Endothelial cell of umbilical vein (primary cell): ENCODE data around the gene AJUBA. TPM values are rescaled to one million over a fixed set of nuclear protein-coding genes. Genes with fewer than 3 reads are reported as not detected.
A peak's percentile ranks its signal among the peaks of the same experiment; 100 is the strongest.

ENCODE experiments used
- BruUV-seq: library from RNA; stranded (reverse); fragments of 400-500 nt; replicated peaks from 2 replicates; lab custom pipeline; 2021; lab: Mats Ljungman, UMichigan
- CTCF ChIA-PET: fragments of 300-600, 350-600 bp; sonication (Branson Sonifier 250); formaldehyde crosslinking; loops from one replicate; lab custom pipeline; 2021; ENCODE audit warnings: antibody characterized with exemption, inconsistent platforms; lab: Charles Lee
- POLR2A ChIA-PET: fragments of 300-600, 350-600 bp; sonication (Branson Sonifier 250); formaldehyde crosslinking; loops from one replicate; lab custom pipeline; 2021; ENCODE audit warnings: antibody characterized with exemption, inconsistent platforms; lab: Charles Lee
- DNase-seq: peaks from one replicate; pipeline ENCODE4 v3.0.0-alpha.2; 2011; ENCODE audit warnings: low read depth, low spot score
- FAIRE-seq: peaks from 2 replicates; lab custom pipeline; 2011; peaks lifted over from hg19 to GRCh38; lab: Jason Lieb, UNC
- H2AFZ ChIP-seq: 2 replicates; pipeline ENCODE4 v1.6.0; 2012; ENCODE audit warnings: low read depth, low read length, control low read depth, inconsistent platforms
- H3K27ac ChIP-seq: 2 replicates; pipeline ENCODE4 v1.5.1; 2011; ENCODE audit warnings: low read depth, mild to moderate bottlenecking, control low read depth, low read length, moderate library complexity; ENCODE audit not compliant: insufficient read depth
- H3K27me3 ChIP-seq, 2 experiments: 2 replicates each; pipeline versions ENCODE4 v1.6.0 to v1.6.1; 2011; ENCODE audit warnings: low read length in 2 of 2, mixed read lengths in 1 of 2; ENCODE audit not compliant: control insufficient read depth in 2 of 2, insufficient read depth in 2 of 2
- H3K36me3 ChIP-seq, 2 experiments: 2 replicates in 1 of 2; 3 replicates in 1 of 2; pipeline ENCODE4 v1.5.1; 2011; ENCODE audit warnings: low read length in 2 of 2, mild to moderate bottlenecking in 1 of 2, moderate library complexity in 1 of 2; ENCODE audit not compliant: control insufficient read depth in 2 of 2, insufficient read depth in 2 of 2; ENCODE audit errors: extremely low read depth in 1 of 2
- H3K4me1 ChIP-seq: 3 replicates; pipeline ENCODE4 v1.5.1; 2011; ENCODE audit warnings: mild to moderate bottlenecking, low read length; ENCODE audit not compliant: control insufficient read depth, insufficient read depth; ENCODE audit errors: extremely low read depth
- H3K4me2 ChIP-seq: 2 replicates; pipeline ENCODE4 v1.6.1; 2011; ENCODE audit warnings: low read length, control low read depth, mixed read lengths; ENCODE audit not compliant: insufficient read depth
- H3K4me3 ChIP-seq, 3 experiments: fragments of 200-600 bp in 1 of 3; sonication (generic), shearing (Covaris generic) in 1 of 3; replicated peaks in 1 of 3; 2 replicates each; pipeline ENCODE4 v1.5.1; 2011 to 2016; ENCODE audit warnings: control low read depth in 3 of 3, low read length in 3 of 3, mild to moderate bottlenecking in 2 of 3, inconsistent platforms in 1 of 3, low read depth in 1 of 3, moderate library complexity in 1 of 3; ENCODE audit not compliant: insufficient read depth in 1 of 3
- H3K79me2 ChIP-seq: 2 replicates; pipeline ENCODE4 v1.6.0; 2012; ENCODE audit warnings: low read length, inconsistent platforms; ENCODE audit not compliant: control insufficient read depth, insufficient read depth
- H3K9ac ChIP-seq: replicated peaks from 2 replicates; pipeline ENCODE3; 2011; ENCODE audit warnings: low read length, control low read depth; ENCODE audit not compliant: insufficient read depth; ENCODE audit errors: extremely low read depth
- H3K9me1 ChIP-seq: replicated peaks from 3 replicates; pipeline ENCODE4 v1.6.0; 2011; ENCODE audit warnings: mild to moderate bottlenecking, low read length; ENCODE audit not compliant: control insufficient read depth, insufficient read depth; ENCODE audit errors: extremely low read depth
- H3K9me3 ChIP-seq: replicated peaks from 2 replicates; pipeline ENCODE4 v1.5.1; 2012; ENCODE audit warnings: low read length, inconsistent platforms; ENCODE audit not compliant: control insufficient read depth, insufficient read depth
- H4K20me1 ChIP-seq: replicated peaks from 2 replicates; pipeline ENCODE3; 2011; ENCODE audit warnings: mild to moderate bottlenecking, low read length; ENCODE audit not compliant: control insufficient read depth, insufficient read depth; ENCODE audit errors: extremely low read depth
- EZH2 ChIP-seq: IDR thresholded peaks from 2 replicates; pipeline ENCODE4 v1.6.1; 2012; ENCODE audit warnings: borderline replicate concordance, low read depth, mild to moderate bottlenecking, moderate library complexity, low read length, inconsistent platforms; ENCODE audit not compliant: severe bottlenecking
- FOS ChIP-seq: IDR thresholded peaks from 2 replicates; pipeline ENCODE4 v1.6.1; 2011; ENCODE audit warnings: mild to moderate bottlenecking, low read length, moderate library complexity, borderline replicate concordance; ENCODE audit not compliant: insufficient read depth
- GATA2 ChIP-seq: IDR thresholded peaks from 2 replicates; pipeline ENCODE4 v1.7.0; 2011; ENCODE audit warnings: low read depth, mild to moderate bottlenecking, moderate library complexity, mixed read lengths, low read length; ENCODE audit not compliant: insufficient read length, insufficient read depth
- JUN ChIP-seq: IDR thresholded peaks from 2 replicates; pipeline ENCODE4 v1.6.1; 2011; ENCODE audit warnings: borderline replicate concordance, low read depth; ENCODE audit not compliant: insufficient read length, insufficient read depth
- MYC ChIP-seq: IDR thresholded peaks from one replicate; pipeline ENCODE4 v1.6.1; 2011; ENCODE audit warnings: mild to moderate bottlenecking, low read depth, low read length
- POLR2A ChIP-seq: IDR thresholded peaks from 2 replicates; pipeline ENCODE4 v1.6.1; 2012; ENCODE audit warnings: low read depth, mild to moderate bottlenecking, control low read depth, low read length
- POLR2AphosphoS5 ChIP-seq: IDR thresholded peaks from 2 replicates; pipeline ENCODE4 v1.6.1; 2012; ENCODE audit warnings: low read depth, mild to moderate bottlenecking, control low read depth, low read length, moderate library complexity; ENCODE audit not compliant: insufficient read depth
- dilution Hi-C: fragments of 300-500 bp; cut with MboI; formaldehyde crosslinking; loops from one replicate; pipeline ENCODE4 v1.15.0; 2019; ENCODE audit warnings: low sequenced_read_pairs; ENCODE audit not compliant: extremely low pct_ligation_motif_present
- intact Hi-C: fragments of 100-400 bp; cut with micrococcal nuclease; formaldehyde crosslinking; loops from one replicate; pipeline ENCODE4 v1.10.0; 2022
- polyA plus RNA-seq, 4 experiments: library from polyadenylated mRNA; depleted of rRNA in 3 of 4; stranded (reverse) in 3 of 4; unstranded in 1 of 4; fragments of >200 nt; gene quantifications; 2 replicates each; pipeline versions ENCODE4 v1.2.1 to v1.2.3, GENCODE V29; 2011 to 2012; ENCODE audit warnings: missing spikeins in 1 of 4
- total RNA-seq: library from RNA; stranded (reverse); gene quantifications from 2 replicates; pipeline ENCODE4 v1.2.3, GENCODE V29; 2021
- TF ChIP-seq, protein P1 (sequence below): IDR thresholded peaks from 2 replicates; pipeline ENCODE4 v1.6.1; 2011; ENCODE audit not compliant: insufficient read depth, insufficient read length
- TF ChIP-seq, protein P2 (sequence below), 2 donors: IDR thresholded peaks; 1 replicate in 1 of 2; 2 replicates in 1 of 2; pipeline ENCODE4 v1.5.1; 2011; ENCODE audit warnings: low read length in 2 of 2, mild to moderate bottlenecking in 2 of 2, moderate library complexity in 2 of 2, control low read depth in 1 of 2, inconsistent platforms in 1 of 2, low read depth in 1 of 2; ENCODE audit not compliant: insufficient read depth in 1 of 2; ENCODE audit errors: extremely low read depth in 1 of 2

The AJUBA gene
- total and polyA plus RNA-seq, 2 donors (not counting 3 experiments of a cell fraction or from before 2014, with no cell fraction given): 50.0 to 61.7 TPM

DNA sequence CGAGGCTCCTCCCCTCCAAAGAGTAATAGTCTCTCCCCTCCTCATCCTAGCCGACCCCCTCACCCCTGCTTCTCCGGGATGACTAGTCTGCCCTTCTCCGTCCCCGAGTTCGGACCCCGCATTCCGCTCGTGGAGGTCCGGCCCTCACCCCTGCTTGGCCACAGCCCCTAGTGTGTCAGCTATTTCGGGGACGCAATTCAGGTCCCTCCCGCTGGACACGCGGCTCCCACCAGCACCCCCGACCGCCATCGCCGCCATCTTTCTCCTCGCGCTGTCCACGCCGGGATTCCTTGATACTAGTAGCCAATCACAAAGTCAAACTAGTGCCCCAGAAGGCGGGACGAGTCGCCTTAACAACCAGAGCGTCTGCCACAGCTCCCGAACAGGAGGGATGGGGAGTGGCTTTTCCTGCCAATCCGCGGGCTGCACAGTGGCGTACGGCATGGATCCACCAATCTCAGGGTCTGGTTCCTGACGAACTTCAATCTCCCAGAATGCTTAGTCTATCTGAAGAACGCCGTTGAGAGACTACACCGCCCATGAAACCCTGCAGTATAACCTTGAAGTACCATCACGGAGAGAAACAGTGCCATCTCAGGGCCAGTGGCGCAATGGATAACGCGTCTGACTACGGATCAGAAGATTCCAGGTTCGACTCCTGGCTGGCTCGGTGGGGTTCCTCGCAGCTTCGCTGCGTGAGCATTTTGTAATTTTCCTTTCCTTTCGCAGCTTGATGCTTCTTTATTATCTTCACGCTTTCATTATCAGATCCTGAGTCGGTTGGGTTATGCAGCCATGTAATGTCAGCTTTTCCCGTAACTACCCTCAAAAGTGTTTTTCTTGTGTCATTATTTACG is 53.0 kb downstream of the AJUBA start, which contains the start of gene PRMT5:
Gene PRMT5, minus strand, starts transcription at position 273 of the 857 bp plus-strand sequence. Its CDS starts 15 bp downstream, at position 258.
- no peaks in the 10 kb centered on the region for H3K9me1 ChIP-seq
- DNase-seq (peak; percentile 100), FAIRE-seq (peak; percentile 100)
- peaks cover 16% of the 10 kb centered on the region for H3K4me1 ChIP-seq
- H3K79me2 ChIP-seq: peaks cover 16% of the 10 kb centered on the region
- peak within 1 kb of the TSS; percentile 68 for H3K27ac ChIP-seq
- dilution Hi-C loops (no loop called here), intact Hi-C loops (loop anchor here (1.0 to 5.0 kb wide), 4 partner anchors 10 to 341 kb away; partner anchors contain the start of genes CDH24, DAD1 and RBM23)
- H3K9me3 ChIP-seq: no peaks in the 10 kb centered on the region
- H3K36me3 ChIP-seq: peaks cover 6 to 9% of the 10 kb centered on the region in 2 experiments
- POLR2A ChIA-PET: interaction anchor here (0.5 to 1.9 kb wide), 10 partner anchors 10 to 1274 kb away, joined by 3 to 12 read pairs (median 5); partner anchors contain the start of genes AJUBA, HAUS4 and RBM23
- TF ChIP-seq GATA2 (peak; percentile 65), POLR2AphosphoS5 (peak; percentile 59), FOS (no peak), EZH2 (no peak), MYC (peak; percentile 69), JUN (no peak), POLR2A (peak; percentile 64)
- TF ChIP-seq, protein P1, sequence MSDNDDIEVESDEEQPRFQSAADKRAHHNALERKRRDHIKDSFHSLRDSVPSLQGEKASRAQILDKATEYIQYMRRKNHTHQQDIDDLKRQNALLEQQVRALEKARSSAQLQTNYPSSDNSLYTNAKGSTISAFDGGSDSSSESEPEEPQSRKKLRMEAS: no peak
- TF ChIP-seq, protein P2, sequence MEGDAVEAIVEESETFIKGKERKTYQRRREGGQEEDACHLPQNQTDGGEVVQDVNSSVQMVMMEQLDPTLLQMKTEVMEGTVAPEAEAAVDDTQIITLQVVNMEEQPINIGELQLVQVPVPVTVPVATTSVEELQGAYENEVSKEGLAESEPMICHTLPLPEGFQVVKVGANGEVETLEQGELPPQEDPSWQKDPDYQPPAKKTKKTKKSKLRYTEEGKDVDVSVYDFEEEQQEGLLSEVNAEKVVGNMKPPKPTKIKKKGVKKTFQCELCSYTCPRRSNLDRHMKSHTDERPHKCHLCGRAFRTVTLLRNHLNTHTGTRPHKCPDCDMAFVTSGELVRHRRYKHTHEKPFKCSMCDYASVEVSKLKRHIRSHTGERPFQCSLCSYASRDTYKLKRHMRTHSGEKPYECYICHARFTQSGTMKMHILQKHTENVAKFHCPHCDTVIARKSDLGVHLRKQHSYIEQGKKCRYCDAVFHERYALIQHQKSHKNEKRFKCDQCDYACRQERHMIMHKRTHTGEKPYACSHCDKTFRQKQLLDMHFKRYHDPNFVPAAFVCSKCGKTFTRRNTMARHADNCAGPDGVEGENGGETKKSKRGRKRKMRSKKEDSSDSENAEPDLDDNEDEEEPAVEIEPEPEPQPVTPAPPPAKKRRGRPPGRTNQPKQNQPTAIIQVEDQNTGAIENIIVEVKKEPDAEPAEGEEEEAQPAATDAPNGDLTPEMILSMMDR (IDR thresholded peaks at IDR 0.05; ENCODE audit: extremely low read depth in 1 of 2, insufficient read depth in 1 of 2, low read depth in 1 of 2, low read length in 2 of 2): no peak
- CTCF ChIA-PET: interaction anchor here (0.7 to 3.1 kb wide), 24 partner anchors 10 to 369 kb away, joined by 3 to 46 read pairs (median 5); partner anchors contain the start of genes AJUBA, HAUS4 and RBM23
- no peaks in the 10 kb centered on the region for H4K20me1 ChIP-seq
- H3K4me3 ChIP-seq: peak within 1 kb of the TSS; percentile 66 to 95 (median 81)
- peak within 1 kb of the TSS; percentile 76 for H2AFZ ChIP-seq
- peak within 1 kb of the TSS; percentile 89 for H3K4me2 ChIP-seq
- peak within 1 kb of the TSS; percentile 83 for H3K9ac ChIP-seq
- no peaks in the 10 kb centered on the region for H3K27me3 ChIP-seq
- BruUV-seq: no TSS peak
